Measurements from ENCODE around the gene UGGT2.

UGGT2 gene

GRCh38 chr13:96089749-96090239, 36.6 kb upstream of the UGGT2 start, which contains the start of gene HS6ST3:
TSS of gene HS6ST3 (plus strand) at chr13:96090107.
- DNase-seq (ENCODE audit: low read depth) = no peak
- TF ChIP-seq CTCF (IDR thresholded peaks at IDR 0.05; ENCODE audit: control insufficient read depth, insufficient read depth, low read depth, low read length, missing control alignments) = no peak
- peak within 1 kb of the TSS; percentile 41 for H3K4me3 ChIP-seq (ENCODE audit: control insufficient read depth, low read depth, low read length)

- no peak overlapping the region for H3K4me3 ChIP-seq (ENCODE audit: control insufficient read depth, low read depth, low read length)
- DNase-seq (ENCODE audit: low read depth) = no peak
- no peak for TF ChIP-seq CTCF (IDR thresholded peaks at IDR 0.05; ENCODE audit: control insufficient read depth, insufficient read depth, low read depth, low read length, missing control alignments)
These were observed 35.9 kb upstream of the UGGT2 start for GRCh38 chr13:96089139-96089538.

GRCh38 chr13:96086736-96087135, 33.5 kb upstream of the UGGT2 start:
- no peak for TF ChIP-seq CTCF (IDR thresholded peaks at IDR 0.05; ENCODE audit: control insufficient read depth, insufficient read depth, low read depth, low read length, missing control alignments)
- no peak for DNase-seq (ENCODE audit: low read depth)

GRCh38 chr13:96082640-96083039, 29.4 kb upstream of the UGGT2 start:
- no peak overlapping the region for H3K4me3 ChIP-seq (ENCODE audit: control insufficient read depth, low read depth, low read length)
- no peak for DNase-seq (ENCODE audit: low read depth)
- no peak for TF ChIP-seq CTCF (IDR thresholded peaks at IDR 0.05; ENCODE audit: control insufficient read depth, insufficient read depth, low read depth, low read length, missing control alignments)

More at GRCh38 chr13:96086736-96087135, 33.5 kb upstream of the UGGT2 start:
- H3K4me3 ChIP-seq (ENCODE audit: control insufficient read depth, low read depth, low read length) = no peak overlapping the region

GRCh38 chr13:96081888-96082287, 28.7 kb upstream of the UGGT2 start:
- no peak overlapping the region for H3K4me3 ChIP-seq (ENCODE audit: control insufficient read depth, low read depth, low read length)
- DNase-seq (ENCODE audit: low read depth) = no peak
- no peak for TF ChIP-seq CTCF (IDR thresholded peaks at IDR 0.05; ENCODE audit: control insufficient read depth, insufficient read depth, low read depth, low read length, missing control alignments)

GRCh38 chr13:96080676-96081075, 27.5 kb upstream of the UGGT2 start:
- H3K4me3 ChIP-seq (ENCODE audit: control insufficient read depth, low read depth, low read length) = no peak overlapping the region
- no peak for TF ChIP-seq CTCF (IDR thresholded peaks at IDR 0.05; ENCODE audit: control insufficient read depth, insufficient read depth, low read depth, low read length, missing control alignments)

More at GRCh38 chr13:96080676-96081075, 27.5 kb upstream of the UGGT2 start:
- no peak for DNase-seq (ENCODE audit: low read depth)

Measured in AG09309 (cell line).